ENCODE data around the gene MRPL49. TPM values are rescaled to one million over a fixed set of nuclear protein-coding genes. Genes with fewer than 3 reads are reported as not detected.

Gene MRPL49
- total and polyA plus RNA-seq, 3 donors from 2014 or later, result 53.9 to 87.7 (median 82.8) TPM

- H3K4me1 ChIP-seq, result peaks cover 24% of the 10 kb centered on the region
- no peaks in the 10 kb centered on the region for H3K27me3 ChIP-seq
- H3K9me3 ChIP-seq, result no peaks in the 10 kb centered on the region
- no peaks in the 10 kb centered on the region for H3K36me3 ChIP-seq (ENCODE audit: low read depth, missing control alignments)
- no peak for DNase-seq
- H3K27ac ChIP-seq, result no peak overlapping the region
- WGBS, 2 donors, result 59 to 67% methylated on average over 9 to 10 of the region's 10 CpGs
- intact Hi-C loops (cut with DNase I; ENCODE audit: low total_unique reads), result no loop called here
- H3K4me3 ChIP-seq, result no peak overlapping the region
- TF ChIP-seq POLR2A (IDR thresholded peaks at IDR 0.05) (no peak), CTCF (IDR thresholded peaks at IDR 0.05) (no peak)
Observed at GRCh38 chr11:65132238-65132987, 10.3 kb downstream of the MRPL49 start.

DNA sequence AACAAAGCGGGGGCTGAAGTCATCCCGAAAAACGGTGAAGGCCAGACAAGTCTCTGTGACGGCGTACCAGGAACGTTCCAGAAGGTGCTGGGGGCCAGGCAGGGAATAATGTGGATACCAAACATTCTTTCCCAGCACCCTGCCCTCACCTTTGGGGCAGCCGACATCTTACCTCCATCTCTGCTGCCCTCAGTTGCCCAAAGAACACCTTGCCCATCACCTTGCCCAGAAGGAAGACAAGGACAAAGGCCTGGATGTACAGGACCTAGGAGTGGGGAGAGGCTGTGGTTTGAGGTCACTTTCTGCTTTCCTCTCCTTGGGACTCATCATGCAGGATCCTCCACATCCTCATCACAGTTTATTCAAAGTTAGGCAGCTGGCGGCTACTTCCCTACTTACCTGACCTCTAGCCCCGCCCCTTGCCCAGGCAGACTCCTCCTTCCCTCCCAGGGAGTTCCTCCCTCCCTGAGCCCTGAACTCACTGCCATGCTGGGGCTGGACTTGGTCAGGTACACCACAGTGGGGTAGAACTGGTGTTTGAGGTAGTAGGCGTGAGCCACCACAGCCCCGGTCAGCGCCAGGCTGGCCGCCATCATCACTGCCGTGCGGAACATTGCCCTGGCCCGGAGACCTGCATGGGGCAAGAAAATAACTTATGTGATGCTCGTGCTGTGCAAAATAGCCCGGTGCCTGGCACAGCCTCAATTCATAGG lies 11.0 kb downstream of the MRPL49 start:
- H3K27ac ChIP-seq, result no peak overlapping the region
- no peak for TF ChIP-seq POLR2A (IDR thresholded peaks at IDR 0.05)
- TF ChIP-seq CTCF (IDR thresholded peaks at IDR 0.05), result no peak
- peaks cover 24% of the 10 kb centered on the region for H3K4me1 ChIP-seq
- H3K4me3 ChIP-seq, result peak overlapping the region; percentile 89 to 92
- H3K36me3 ChIP-seq (ENCODE audit: low read depth, missing control alignments), result no peaks in the 10 kb centered on the region
- intact Hi-C loops (cut with DNase I; ENCODE audit: low total_unique reads), result no loop called here
- no peaks in the 10 kb centered on the region for H3K9me3 ChIP-seq
- 30 to 37% methylated on average over 17 to 18 of the region's 18 CpGs for WGBS, 2 donors
- peak; percentile 59 for DNase-seq
- H3K27me3 ChIP-seq, result no peaks in the 10 kb centered on the region

DNA sequence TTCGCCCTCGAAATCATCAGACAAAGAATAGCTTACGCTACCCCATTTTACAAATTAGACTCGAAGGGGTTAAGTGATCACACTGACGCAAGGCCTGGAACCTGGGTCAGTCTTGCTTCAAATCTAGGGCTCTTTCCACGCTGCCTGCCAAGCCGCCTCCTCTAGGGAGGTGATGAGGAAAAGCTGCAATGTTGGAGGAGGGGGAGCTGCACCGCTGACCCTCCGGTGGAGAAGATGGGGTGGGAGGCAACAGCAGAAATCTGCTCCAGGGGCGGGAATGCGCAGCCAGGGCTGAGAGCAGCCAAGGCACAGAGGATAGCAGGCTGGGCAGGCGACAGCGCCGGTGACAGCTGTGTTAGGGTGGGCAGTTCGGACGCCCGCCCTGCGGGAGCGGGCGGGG lies 11.6 kb downstream of the MRPL49 start:
- DNase-seq, result no peak
- intact Hi-C loops (cut with DNase I; ENCODE audit: low total_unique reads), result no loop called here
- H3K4me3 ChIP-seq, result peak overlapping the region; percentile 89 to 92
- peak overlapping the region; percentile 95 to 98 for H3K27ac ChIP-seq
- H3K4me1 ChIP-seq, result peaks cover 24% of the 10 kb centered on the region
- TF ChIP-seq CTCF (IDR thresholded peaks at IDR 0.05), result no peak
- no peak for TF ChIP-seq POLR2A (IDR thresholded peaks at IDR 0.05)
- H3K27me3 ChIP-seq, result no peaks in the 10 kb centered on the region
- no peaks in the 10 kb centered on the region for H3K9me3 ChIP-seq
- no peaks in the 10 kb centered on the region for H3K36me3 ChIP-seq (ENCODE audit: low read depth, missing control alignments)
- 0 to 1% methylated on average over 16 to 20 of the region's 20 CpGs for WGBS, 2 donors

DNA sequence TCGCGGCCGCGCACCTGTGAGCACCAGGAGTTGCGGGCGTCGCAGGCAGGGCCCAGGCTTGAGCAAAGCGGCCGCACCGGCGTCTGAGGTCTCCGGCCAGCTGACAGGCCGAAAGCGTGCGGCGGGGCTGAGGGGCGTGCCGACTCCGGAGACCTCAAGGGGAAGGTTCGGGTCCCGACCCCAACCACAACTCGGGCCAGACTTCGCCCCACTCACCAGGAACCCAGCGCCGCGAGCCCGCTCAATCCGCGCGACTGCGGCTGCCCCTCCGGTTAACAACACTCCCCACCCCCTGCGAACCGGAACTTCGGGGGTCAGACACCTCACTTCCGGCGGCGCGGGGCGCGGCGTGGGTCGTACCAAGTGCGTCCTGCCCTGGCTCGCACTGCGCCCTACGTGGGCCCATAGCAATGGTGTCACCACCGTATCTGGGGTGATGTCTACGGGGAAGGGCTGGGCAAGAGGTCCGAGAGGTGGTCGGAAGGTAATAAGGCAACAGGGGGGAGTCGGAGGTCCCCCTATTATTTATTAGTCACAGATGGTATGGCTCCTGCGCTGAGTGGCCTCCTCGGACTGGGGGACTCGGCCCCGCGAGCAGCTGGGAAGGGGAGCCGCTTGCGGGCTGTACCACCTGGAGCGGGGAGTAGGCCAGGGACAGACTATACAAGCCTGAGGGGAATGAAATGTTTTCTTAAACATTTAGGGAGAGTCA lies 12.3 kb downstream of the MRPL49 start, which contains the start of gene SYVN1:
Gene SYVN1, minus strand, starts transcription at position 280 of the 712 bp plus-strand sequence. CDS start 918 bp downstream, outside the sequence.
- intact Hi-C loops (cut with DNase I; ENCODE audit: low total_unique reads), result no loop called here
- 0% methylated on average over 12 to 54 of the region's 60 CpGs for WGBS, 2 donors

More for the DNA sequence above, 12.3 kb downstream of the MRPL49 start, which contains the start of gene SYVN1:
- Histone ChIP-seq H3K4me3 (peak within 1 kb of the TSS; percentile 89 to 92), H3K27me3 (no peaks in the 10 kb centered on the region), H3K9me3 (no peaks in the 10 kb centered on the region), H3K4me1 (peaks cover 24% of the 10 kb centered on the region), H3K36me3 (ENCODE audit: low read depth, missing control alignments) (no peaks in the 10 kb centered on the region), H3K27ac (peak within 1 kb of the TSS; percentile 95 to 98)
- peak; percentile 94 for DNase-seq
- TF ChIP-seq POLR2A (IDR thresholded peaks at IDR 0.05), result peak; percentile 84
- peak in 2 of 3 experiments; percentile 7 to 17 for TF ChIP-seq CTCF (IDR thresholded peaks at IDR 0.05)

Measured in testis (tissue), 3 donors.